SK-MEL-5 (cell line): ENCODE measurements around the gene ENOSF1. TPM values are rescaled to one million over a fixed set of nuclear protein-coding genes. Genes with fewer than 3 reads are reported as not detected.
"Not testable (repeated sequence)": the region's sequence is repeated elsewhere in the genome, so short reads cannot be mapped to it uniquely, and the experiment has no call there.

ENCODE experiments used
- DNase-seq: peaks from one replicate; pipeline ENCODE4 v3.0.0-alpha.2; 2016; ENCODE audit warnings: low read depth, low spot score
- in situ Hi-C: cut with HindIII; loops from 2 replicates; pipeline ENCODE4 v1.10.0; 2016; ENCODE audit warnings: low sequenced_read_pairs, high pct_unique_total_duplicates, low pct_unique_long_range_greater_than_20kb
- polyA plus RNA-seq, 2 experiments: library from polyadenylated mRNA; depleted of rRNA; stranded (reverse); fragments of >200 nt; gene quantifications; 2 replicates each; pipeline ENCODE4 v1.2.3, GENCODE V29; 2015
- total RNA-seq: library from RNA; depleted of rRNA; stranded (reverse); fragments of >200 nt; shearing (Covaris generic); gene quantifications from 2 replicates; pipeline ENCODE4 v1.2.3, GENCODE V29; 2014; rRNA removed

Gene ENOSF1, protein sequence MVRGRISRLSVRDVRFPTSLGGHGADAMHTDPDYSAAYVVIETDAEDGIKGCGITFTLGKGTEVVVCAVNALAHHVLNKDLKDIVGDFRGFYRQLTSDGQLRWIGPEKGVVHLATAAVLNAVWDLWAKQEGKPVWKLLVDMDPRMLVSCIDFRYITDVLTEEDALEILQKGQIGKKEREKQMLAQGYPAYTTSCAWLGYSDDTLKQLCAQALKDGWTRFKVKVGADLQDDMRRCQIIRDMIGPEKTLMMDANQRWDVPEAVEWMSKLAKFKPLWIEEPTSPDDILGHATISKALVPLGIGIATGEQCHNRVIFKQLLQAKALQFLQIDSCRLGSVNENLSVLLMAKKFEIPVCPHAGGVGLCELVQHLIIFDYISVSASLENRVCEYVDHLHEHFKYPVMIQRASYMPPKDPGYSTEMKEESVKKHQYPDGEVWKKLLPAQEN
- total RNA-seq: 113 and 121 TPM in 2 replicates
- polyA plus RNA-seq (2015; cell fraction: cytosol; rRNA removed): 64.3 and 85.7 TPM in 2 replicates
- 293 and 398 TPM in 2 replicates for polyA plus RNA-seq (2015; cell fraction: nucleus; rRNA removed)

DNA sequence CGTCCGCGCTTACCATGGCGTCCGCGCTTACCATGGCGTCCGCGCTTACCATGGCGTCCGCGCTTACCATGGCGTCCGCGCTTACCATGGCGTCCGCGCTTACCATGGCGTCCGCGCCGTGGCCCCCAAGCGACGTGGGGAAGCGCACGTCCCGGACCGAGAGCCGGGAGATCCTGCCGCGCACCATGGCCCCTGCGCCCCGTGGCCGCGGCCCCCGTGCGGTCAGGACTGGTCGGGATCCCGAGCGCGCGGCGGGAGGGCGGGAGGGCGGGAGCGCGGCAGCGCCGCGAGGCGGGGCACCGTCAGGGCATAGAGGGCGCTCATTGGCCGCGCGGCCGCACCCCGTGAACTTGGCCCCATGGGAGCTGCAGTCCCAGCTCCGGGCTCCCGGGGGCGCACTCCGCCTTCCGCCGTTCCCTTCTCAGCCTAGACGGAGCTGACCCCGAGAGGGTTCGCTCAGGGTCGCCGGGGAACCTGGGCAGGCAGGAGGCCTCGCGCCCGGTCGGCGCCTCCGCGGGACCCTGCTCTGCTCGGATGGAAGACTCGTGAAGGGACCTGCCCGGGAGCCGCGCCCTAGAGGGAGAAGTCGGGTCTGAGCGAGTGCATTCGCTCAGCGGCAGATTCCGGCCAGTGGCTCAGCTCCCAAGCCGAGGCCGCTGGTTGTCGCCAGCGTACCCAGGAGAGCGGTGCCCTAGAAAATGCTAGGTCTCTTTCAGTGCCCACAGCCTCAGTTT is at the start of gene ENOSF1:
Gene ENOSF1 (minus strand): TSS at position 230 of the 734 bp plus-strand sequence. CDS start 43 bp downstream, at position 187.
- peak; percentile 65 for DNase-seq
- in situ Hi-C loops: no loop called here

DNA sequence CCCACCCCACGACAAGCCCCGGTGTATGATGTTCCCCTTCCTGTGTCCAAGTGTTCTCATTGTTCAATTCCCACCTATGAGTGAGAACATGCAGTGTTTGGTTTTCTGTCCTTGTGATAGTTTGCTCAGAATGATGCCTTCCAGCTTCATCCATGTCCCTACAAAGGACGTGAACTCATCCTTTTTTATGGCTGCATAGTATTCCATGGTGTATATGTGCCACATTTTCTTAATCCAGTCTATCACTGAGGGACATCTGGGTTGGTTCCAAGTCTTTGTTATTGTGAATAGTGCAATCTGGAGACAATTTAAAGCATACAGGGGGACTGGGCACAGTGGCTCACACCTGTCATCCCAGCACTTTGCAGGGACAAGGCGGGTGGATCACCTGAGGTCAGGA is 47.4 kb upstream of the ENOSF1 start:
- DNase-seq, in situ Hi-C loops: not testable (repeated sequence)

DNA sequence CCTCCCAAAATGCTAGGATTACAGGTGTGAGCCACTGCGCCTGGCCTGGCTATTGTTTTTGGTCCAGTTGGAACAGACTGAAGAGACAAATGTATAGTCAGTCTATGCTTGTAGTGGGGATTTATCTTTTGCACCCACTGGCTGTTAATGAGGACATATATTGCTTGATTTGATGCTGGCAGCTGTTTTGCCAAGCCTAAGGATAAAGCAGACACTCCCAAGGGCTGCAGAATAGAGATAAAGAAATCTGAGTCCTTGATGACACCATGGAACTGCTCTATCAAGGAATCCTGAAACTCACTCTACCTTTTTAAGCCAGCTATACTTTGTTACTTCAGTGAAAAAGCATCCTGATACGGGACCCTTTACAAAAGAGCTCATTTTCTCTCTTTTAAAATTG is 43.1 kb upstream of the ENOSF1 start:
- in situ Hi-C loops: no loop called here
- DNase-seq: no peak

DNA sequence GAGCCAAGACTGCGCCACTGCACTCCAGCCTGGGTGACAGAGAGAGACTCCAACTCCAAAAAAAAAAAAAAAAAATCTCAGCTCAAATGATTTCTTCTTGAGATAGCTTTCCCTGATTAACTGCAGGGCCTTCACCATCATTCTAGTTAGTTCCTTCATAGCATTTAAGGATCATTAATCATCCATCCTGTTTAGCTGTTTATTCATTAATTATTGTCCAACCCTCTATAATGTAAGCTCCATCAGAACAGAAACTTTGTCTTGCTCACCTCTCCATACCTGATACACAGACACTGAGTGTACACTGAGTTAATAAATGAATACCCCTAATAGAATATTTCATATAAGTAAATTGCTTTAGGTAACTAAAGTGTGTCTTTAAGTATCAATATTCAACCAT is 42.2 kb upstream of the ENOSF1 start:
- DNase-seq: no peak
- in situ Hi-C loops: no loop called here

DNA sequence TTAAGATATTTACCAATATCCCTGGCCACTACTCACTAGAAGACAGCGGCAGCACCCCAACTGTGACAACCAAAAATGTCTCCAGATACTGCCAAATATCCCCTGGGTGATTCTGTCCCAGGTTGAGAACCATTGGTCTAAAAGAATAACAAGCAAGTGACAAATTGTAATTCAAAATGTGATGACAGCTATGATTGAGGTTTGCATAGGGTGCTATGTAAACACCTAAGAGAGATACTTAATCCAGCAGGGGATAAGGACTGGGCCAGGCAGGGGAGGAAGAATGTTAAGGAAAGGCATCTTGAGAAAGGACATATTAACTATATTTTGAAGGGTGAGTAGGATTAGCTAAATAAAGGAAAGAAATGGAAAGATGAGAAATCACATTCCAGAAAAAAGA is 38.0 kb upstream of the ENOSF1 start:
- DNase-seq: no peak
- in situ Hi-C loops: no loop called here

DNA sequence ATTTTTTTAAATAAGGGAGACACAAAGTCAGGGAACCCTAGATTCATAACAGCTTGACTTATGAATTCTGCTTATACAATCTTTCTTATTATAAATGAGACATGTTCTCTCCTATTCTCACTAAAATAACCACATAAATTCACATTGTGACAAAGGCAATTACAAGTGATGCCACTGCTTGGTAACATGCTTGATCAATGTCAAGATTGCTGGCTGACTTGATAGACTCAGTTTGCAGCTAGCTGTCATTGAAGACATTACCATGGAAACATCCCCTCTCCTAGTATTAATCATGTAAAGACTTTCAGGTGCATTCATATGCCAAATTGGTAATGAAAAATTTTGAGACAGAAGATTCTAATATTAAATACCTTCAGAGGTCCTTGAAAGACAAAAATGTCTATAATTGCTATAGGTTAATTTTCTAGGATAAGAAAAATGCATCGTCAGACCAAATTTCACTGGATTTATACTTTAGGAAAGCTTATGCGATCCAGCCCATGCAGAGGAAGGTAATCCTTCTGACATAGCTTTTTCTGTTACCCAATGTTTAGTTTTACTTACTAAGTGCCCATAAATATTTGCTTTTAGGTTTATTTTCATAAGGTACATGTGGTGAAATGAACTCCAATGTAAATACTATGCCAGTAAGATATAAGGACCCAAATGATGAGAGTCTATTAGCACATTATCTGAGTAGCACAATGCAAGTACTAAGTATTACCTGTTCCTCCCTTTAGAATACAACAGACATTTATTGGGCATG is 32.6 kb upstream of the ENOSF1 start:
- in situ Hi-C loops: no loop called here

DNA sequence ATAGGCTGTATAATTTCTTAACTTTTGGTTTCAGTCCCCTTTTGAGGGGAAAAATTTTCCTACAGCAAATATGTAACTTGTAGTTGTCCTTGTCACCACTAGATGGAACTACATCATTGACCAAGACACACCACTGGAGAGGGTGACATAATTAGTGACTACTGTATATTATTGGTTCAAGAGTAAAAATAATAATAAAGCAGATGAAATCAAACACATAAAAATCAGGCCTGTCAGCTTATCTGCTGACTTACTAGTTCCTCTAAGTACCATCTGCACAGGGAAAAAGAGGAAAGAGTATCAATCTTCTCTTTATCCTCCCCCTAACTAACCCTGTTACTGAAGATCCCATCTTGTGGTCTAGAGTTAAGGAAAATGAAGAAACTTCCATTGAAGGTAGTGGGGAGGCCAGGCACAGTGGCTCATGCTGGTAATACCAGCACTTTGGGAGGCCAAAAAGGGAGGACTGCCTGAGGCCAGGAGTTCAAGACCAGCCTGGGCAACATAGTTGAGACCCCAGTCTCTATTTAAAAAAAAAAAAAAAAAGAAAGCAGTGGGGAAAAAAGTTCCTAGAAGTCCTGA is 29.6 kb upstream of the ENOSF1 start:
- in situ Hi-C loops: no loop called here
- DNase-seq: peak; percentile 65

More for the DNA sequence above, 32.6 kb upstream of the ENOSF1 start:
- no peak for DNase-seq

DNA sequence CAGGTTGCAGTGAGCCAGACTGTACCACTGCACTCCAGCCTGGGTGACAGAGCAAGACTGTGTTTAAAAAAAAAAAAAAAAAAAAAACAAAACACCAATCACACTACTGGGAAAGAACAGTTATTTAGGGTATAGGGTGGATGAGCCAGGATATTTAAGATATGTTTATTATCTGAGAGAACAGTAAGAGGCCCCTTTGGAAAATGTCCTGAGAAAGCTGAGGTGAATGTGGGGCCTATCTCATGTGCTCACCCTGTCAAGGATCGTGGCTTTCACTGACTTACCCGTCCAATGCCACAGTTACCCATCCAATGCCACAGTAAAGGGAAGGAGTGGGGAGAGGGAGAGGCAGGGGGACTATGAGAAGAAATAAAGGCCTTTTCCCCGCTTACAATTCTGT is 19.9 kb upstream of the ENOSF1 start:
- DNase-seq: no peak
- in situ Hi-C loops: loop anchor here (10.0 kb wide), 1 partner anchor 102 kb away; no protein-coding TSS in a partner anchor

DNA sequence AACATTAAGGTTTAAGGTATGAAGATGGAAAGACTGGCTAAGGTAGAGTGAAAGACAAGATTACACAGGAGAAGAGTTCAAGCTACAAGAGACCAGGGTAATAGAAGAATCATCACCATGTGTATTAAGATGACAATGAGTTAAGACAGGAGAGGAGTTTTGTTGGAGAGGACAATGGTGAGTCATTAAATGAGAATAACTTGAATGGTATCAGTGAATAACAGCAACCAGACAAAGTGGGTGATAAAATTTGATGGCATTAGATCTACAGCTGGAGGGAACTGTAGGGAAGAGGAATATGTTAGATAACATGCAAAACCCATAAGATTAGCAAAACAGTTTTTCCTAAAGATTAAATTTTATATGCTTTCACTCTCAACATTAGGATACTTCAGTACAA is 18.8 kb upstream of the ENOSF1 start:
- in situ Hi-C loops: loop anchor here (10.0 kb wide), 1 partner anchor 104 kb away; no protein-coding TSS in a partner anchor

DNA sequence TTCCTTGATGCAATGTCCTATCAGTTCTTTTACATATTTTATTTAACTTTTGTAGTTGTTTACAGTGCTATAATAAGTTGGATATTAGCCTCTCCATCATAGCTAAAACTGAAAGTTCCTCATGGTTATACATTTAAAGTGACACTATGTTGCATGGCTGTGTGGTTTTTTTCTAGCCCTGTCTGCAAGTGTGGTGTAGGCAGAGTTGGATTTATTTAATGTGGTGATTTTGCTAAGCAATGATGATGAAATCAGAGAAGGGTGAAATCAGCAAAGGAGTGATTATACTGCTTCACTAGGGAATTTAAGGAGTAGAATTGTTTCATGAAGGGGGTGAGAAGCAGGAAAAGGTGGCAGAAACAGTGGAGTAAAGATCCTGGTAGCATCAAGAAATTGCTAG is 18.3 kb upstream of the ENOSF1 start:
- in situ Hi-C loops: loop anchor here (10.0 kb wide), 1 partner anchor 104 kb away; no protein-coding TSS in a partner anchor
- no peak for DNase-seq

More for the DNA sequence above, 18.8 kb upstream of the ENOSF1 start:
- DNase-seq: no peak

DNA sequence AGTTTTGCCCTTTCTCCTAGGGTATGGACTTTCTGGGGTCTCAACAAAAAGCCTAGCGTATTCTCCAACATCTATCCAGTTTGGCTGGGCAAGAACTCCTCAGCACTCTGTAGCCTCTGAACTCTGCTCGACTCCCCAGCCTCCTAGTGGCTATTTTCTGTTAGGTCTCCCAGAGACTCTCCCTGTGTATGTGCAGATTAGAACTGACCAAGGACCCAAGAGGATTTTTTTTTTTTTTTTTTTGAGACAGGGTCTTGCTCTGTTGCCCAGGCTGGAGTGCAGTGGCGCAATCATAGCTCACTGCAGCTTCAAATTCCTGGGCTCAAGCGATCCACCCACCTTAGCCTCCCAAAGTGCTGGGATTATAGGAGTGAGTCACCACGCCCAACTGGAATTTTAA is 17.7 kb upstream of the ENOSF1 start:
- peak; percentile 65 for DNase-seq
- in situ Hi-C loops: loop anchor here (10.0 kb wide), 1 partner anchor 105 kb away; no protein-coding TSS in a partner anchor

DNA sequence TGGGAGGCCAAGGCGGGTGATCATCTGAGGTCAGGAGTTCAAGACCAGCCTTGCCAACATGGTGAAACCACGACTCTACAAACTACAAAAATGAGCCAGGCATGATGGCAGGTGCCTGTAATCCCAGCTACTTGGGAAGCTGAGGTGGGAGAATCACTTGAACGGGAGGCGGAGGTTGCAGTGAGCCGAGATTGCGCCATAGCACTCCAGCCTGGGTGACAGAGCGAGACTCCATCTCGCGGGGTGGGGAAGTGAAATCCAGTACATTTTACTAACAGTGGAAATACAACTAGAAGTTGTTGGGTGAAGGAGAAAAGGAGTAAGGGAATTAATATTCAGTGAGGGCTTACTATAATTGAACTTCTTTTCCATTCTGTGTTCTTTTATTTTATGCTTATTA is 13.2 kb upstream of the ENOSF1 start:
- no peak for DNase-seq
- in situ Hi-C loops: no loop called here

DNA sequence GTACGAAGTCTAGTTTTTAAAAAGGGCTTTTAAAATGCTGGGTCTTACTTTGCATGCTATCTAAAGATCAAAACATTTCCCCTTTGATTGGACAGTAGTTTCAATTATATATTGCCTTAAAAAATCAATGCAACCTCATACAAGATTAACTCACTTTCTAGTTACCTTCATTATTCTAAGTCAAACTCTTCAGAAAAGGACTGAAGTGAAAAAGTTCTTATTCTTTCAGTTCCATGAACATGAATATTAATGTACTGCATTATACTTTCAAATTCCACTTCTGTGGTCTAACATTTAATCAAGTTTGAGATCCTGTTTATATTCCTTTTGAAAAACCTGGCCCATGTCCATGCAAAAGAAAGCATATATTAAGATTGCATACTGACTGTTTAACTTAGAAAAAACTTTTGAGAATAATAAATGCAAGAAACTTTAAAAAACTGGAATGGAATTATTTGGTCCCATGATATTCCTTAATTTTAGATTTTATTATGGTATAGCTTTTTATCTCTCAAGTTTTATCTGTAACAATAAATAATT is 11.2 kb upstream of the ENOSF1 start:
- no peak for DNase-seq
- in situ Hi-C loops: no loop called here

DNA sequence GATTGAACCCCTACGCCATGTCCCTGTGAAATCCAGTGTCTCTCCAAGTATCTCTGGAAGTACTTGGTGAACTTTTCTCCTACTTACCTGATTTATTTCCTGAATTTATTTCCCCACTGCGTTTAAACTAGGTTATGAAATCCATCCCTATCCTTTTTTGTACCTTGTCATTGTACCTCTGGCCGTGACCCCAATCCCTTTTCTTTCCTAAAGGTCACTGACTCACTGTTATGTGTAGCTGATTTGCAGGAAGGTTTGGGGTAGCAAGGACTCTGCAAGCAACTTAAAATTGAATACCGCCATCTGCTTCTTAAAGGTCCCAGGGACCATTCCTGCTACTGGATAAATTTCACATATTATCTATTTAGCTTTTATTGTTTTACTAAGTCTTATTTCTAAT is 4.6 kb upstream of the ENOSF1 start:
- no peak for DNase-seq
- in situ Hi-C loops: no loop called here

DNA sequence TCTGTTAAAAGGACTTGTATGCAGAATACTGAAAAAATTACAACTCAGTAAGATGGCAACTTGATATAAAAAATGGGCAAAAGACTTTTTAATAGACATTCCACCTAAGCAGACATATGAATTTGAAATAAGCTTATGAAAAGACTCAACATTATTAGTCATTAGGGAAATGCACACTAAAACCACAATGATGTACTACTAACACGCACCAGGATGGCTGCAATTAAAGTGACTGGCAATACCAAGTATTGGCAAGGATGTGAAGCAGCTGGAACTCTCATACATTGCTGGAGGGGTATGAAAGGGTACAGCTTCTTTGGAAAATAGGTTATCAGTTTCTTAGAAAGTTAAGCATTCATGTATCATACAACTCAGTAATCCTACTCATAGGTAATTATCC is 3.2 kb upstream of the ENOSF1 start:
- in situ Hi-C loops: no loop called here
- DNase-seq: no peak

DNA sequence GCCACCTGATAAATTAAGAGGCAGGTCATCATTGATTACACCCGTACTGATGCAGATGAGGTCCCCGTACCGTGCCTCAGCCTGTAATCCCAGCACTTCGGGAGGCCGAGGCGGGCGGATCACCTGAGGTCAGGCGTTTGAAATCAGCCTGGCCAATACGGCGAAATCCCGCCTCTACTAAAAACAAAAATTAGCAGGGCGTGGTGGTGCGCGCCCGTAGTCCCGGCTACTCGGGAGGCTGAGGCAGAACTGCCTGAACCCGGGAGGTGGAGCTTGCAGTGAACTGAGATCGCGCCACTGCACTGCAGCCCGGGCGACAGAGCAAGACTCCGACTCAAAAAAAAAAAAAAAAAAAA is 683 bp upstream of the ENOSF1 start:
- in situ Hi-C loops: no loop called here
- DNase-seq: no peak
